Parathyroid adenoma (tissue), 2 donors: ENCODE results near the gene MGRN1.

Source experiments
- H2AFZ ChIP-seq: fragments of 300-600 bp; sonication (generic); one replicate; pipeline ENCODE4 v1.7.0; 2017; ENCODE audit warnings: antibody characterized with exemption, mild to moderate bottlenecking
- H3K27ac ChIP-seq: fragments of 300-600 bp; sonication (generic); one replicate; pipeline ENCODE4 v1.7.0; 2017
- H3K27me3 ChIP-seq: fragments of 300-600 bp; sonication (generic); one replicate; pipeline ENCODE4 v1.7.0; 2017; ENCODE audit warnings: low read length; ENCODE audit not compliant: control insufficient read depth, insufficient read depth
- H3K36me3 ChIP-seq: fragments of 300-600 bp; sonication (generic); one replicate; pipeline ENCODE4 v1.7.0; 2017; ENCODE audit warnings: low read length; ENCODE audit not compliant: control insufficient read depth, insufficient read depth
- H3K4me1 ChIP-seq: fragments of 300-600 bp; sonication (generic); one replicate; pipeline ENCODE4 v1.7.0; 2017; ENCODE audit warnings: control low read depth
- H3K4me2 ChIP-seq: fragments of 300-600 bp; sonication (generic); one replicate; pipeline ENCODE4 v1.7.0; 2017; ENCODE audit warnings: low read length
- H3K4me3 ChIP-seq: fragments of 300-600 bp; sonication (generic); one replicate; pipeline ENCODE4 v1.7.0; 2017; ENCODE audit warnings: low read depth, low read length
- H3K79me2 ChIP-seq: fragments of 300-600 bp; sonication (generic); one replicate; pipeline ENCODE4 v1.7.0; 2017; ENCODE audit warnings: control low read depth
- H3K9ac ChIP-seq: fragments of 300-600 bp; sonication (generic); one replicate; pipeline ENCODE4 v1.7.0; 2017; ENCODE audit warnings: mild to moderate bottlenecking
- H3K9me3 ChIP-seq: fragments of 300-600 bp; sonication (generic); one replicate; pipeline ENCODE4 v1.7.0; 2017; ENCODE audit warnings: low read length; ENCODE audit not compliant: control insufficient read depth
- TF ChIP-seq, protein P1 (sequence below): fragments of 300-600 bp; sonication (generic); IDR thresholded peaks from one replicate; pipeline ENCODE4 v1.7.0; 2017; ENCODE audit warnings: antibody characterized with exemption, mild to moderate bottlenecking
- donor health status: primary hyperparathyroidism.

The MGRN1 gene

DNA sequence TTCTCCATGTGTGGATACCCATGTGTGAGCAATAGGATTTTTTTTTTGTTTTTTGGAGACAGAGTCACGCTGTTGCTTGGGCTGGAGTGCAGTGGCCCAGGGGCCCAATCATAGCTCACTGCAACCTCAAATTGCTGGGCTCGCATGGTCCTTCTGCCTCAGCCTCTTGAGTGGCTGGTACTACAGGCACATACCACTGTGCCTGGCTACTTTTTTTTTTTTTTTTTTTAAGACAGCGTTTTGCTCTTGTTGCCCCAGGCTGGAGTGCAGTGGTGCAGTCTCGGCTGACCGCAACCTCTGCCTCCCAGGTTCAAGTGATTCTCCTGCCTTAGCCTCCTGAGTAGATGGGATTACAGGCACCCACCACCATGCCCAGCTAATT lies 16.7 kb downstream of the MGRN1 start:
- H3K79me2 ChIP-seq: peaks cover 81% of the 10 kb centered on the region
- no peaks in the 10 kb centered on the region for H3K27me3 ChIP-seq
- no peak overlapping the region for H3K4me2 ChIP-seq
- no peak overlapping the region for H2AFZ ChIP-seq
- no peaks in the 10 kb centered on the region for H3K4me1 ChIP-seq
- no peaks in the 10 kb centered on the region for H3K9me3 ChIP-seq
- H3K9ac ChIP-seq: no peak overlapping the region
- H3K4me3 ChIP-seq: no peak overlapping the region
- no peak overlapping the region for H3K27ac ChIP-seq
- no peaks in the 10 kb centered on the region for H3K36me3 ChIP-seq
- TF ChIP-seq, protein P1, sequence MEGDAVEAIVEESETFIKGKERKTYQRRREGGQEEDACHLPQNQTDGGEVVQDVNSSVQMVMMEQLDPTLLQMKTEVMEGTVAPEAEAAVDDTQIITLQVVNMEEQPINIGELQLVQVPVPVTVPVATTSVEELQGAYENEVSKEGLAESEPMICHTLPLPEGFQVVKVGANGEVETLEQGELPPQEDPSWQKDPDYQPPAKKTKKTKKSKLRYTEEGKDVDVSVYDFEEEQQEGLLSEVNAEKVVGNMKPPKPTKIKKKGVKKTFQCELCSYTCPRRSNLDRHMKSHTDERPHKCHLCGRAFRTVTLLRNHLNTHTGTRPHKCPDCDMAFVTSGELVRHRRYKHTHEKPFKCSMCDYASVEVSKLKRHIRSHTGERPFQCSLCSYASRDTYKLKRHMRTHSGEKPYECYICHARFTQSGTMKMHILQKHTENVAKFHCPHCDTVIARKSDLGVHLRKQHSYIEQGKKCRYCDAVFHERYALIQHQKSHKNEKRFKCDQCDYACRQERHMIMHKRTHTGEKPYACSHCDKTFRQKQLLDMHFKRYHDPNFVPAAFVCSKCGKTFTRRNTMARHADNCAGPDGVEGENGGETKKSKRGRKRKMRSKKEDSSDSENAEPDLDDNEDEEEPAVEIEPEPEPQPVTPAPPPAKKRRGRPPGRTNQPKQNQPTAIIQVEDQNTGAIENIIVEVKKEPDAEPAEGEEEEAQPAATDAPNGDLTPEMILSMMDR: no peak

DNA sequence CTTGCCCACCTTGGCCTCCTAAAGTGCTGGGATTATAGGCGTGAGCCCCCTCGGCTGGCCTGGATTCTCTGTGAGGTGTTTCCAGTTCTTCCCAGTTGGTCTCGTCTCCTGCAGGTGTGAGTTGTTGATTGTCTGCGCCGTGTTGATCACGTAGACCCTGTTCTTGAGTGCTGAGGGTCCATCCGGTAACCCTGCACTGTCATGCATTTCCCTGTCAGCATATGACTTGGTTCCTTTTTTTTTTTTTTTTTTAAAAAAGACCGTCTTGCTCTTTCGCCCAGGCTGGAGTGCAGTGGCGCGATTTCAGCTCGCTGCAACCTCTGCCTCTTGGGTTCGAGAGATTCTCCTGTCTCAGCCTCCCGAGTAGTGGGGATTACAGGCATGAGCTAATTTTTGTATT lies 17.3 kb downstream of the MGRN1 start:
- H3K27me3 ChIP-seq: no peaks in the 10 kb centered on the region
- H3K36me3 ChIP-seq: no peaks in the 10 kb centered on the region
- H3K9ac ChIP-seq: no peak overlapping the region
- TF ChIP-seq, protein P1: no peak
- no peaks in the 10 kb centered on the region for H3K4me1 ChIP-seq
- no peak overlapping the region for H3K4me2 ChIP-seq
- peaks cover 81% of the 10 kb centered on the region for H3K79me2 ChIP-seq
- no peak overlapping the region for H3K4me3 ChIP-seq
- H3K27ac ChIP-seq: no peak overlapping the region
- no peaks in the 10 kb centered on the region for H3K9me3 ChIP-seq
- H2AFZ ChIP-seq: no peak overlapping the region

DNA sequence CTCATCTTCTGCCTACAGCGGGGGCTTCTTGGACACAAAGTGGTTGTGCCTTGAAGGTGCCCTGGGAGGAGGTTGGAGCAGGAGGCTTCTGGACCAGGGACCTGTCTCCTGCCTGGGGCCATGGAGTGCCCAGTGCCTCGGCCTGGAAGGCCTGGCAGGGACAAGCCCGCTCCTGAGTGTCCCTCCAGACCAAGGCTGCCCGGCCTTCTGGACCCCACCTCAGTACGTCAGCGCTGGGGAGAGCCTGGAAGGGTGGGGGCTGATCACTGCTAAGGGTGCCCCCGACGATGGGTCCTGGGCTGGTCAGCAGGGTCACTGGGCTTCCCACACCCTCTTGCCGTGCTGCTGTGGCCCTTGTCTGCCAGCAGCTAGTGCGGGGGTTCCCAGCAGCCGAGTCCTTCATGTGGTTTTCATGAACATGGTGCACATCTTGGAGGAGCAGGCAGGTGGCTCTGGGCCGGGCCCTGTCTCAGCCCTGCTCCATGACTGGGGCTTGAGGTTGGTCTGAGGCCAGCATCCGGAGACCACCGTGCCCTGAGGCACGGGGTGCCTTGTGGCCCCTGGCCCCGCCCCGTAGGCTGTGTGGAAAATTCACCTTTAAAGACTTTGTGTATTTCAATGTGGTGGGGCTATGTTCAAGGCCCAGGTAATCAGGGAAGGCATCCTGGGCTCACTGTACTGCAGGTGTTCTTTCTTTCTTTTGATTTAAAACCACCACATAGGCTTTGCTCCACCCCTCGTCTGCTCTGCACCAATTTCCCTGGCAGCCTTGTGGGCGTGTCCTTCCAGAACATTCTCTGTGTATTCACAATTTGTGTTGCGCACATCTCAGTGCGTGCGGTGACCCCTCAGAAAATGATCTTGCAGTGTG lies 22.4 kb downstream of the MGRN1 start:
- no peak overlapping the region for H3K4me2 ChIP-seq
- H3K4me1 ChIP-seq: no peaks in the 10 kb centered on the region
- H3K36me3 ChIP-seq: no peaks in the 10 kb centered on the region
- H3K79me2 ChIP-seq: peaks cover 53% of the 10 kb centered on the region
- H3K27ac ChIP-seq: no peak overlapping the region
- no peak overlapping the region for H3K9ac ChIP-seq
- H3K9me3 ChIP-seq: no peaks in the 10 kb centered on the region
- no peak overlapping the region for H2AFZ ChIP-seq
- H3K4me3 ChIP-seq: no peak overlapping the region
- no peaks in the 10 kb centered on the region for H3K27me3 ChIP-seq
- TF ChIP-seq, protein P1: no peak

DNA sequence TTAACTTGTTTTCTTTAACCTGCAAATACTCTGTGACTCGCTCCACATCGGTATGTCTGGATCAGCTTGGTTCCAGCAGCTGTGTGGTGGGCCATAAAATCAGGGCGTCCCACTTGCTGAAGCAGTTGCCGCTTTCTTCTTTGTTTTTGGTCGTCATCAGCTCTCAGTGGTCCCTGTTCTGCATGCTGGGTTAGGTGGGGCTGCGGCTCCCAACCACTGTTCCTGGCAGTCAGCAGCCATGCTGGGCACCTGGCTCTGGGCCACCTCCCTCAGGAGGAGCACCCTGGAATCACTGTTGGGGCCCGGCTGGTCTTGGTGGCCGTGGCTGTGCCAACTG lies 23.0 kb downstream of the MGRN1 start:
- no peaks in the 10 kb centered on the region for H3K4me1 ChIP-seq
- no peaks in the 10 kb centered on the region for H3K36me3 ChIP-seq
- H3K9ac ChIP-seq: no peak overlapping the region
- H3K27me3 ChIP-seq: no peaks in the 10 kb centered on the region
- no peak overlapping the region for H2AFZ ChIP-seq
- H3K4me2 ChIP-seq: no peak overlapping the region
- no peaks in the 10 kb centered on the region for H3K9me3 ChIP-seq
- TF ChIP-seq, protein P1: no peak
- H3K79me2 ChIP-seq: peaks cover 53% of the 10 kb centered on the region
- no peak overlapping the region for H3K4me3 ChIP-seq
- H3K27ac ChIP-seq: no peak overlapping the region

DNA sequence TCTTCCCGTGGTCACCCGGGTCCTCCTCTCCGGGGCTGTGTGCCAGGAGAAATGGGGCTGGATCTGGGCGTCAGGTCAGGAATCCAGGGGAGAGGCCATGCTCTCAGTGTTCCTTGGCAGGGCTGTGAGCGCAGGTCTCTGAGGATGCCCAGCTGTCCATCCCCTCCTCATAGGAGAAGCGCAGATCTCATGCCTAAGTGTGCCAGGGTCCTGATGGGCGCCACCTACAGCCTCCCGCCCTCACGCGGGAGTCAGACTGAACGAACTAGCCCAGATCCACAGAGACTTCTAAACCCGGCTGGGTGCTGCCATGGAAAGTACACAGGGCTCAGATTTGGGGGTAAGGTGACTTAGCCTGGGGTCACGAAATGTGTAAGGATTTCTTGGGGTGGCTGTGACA lies 24.3 kb downstream of the MGRN1 start:
- Histone ChIP-seq H3K4me3 (no peak overlapping the region), H3K4me1 (no peaks in the 10 kb centered on the region), H3K4me2 (no peak overlapping the region), H3K27me3 (no peaks in the 10 kb centered on the region), H3K9me3 (no peaks in the 10 kb centered on the region), H3K27ac (no peak overlapping the region), H3K36me3 (no peaks in the 10 kb centered on the region), H3K9ac (no peak overlapping the region), H2AFZ (no peak overlapping the region), H3K79me2 (peaks cover 42% of the 10 kb centered on the region)
- TF ChIP-seq, protein P1: no peak
